Measurements from ENCODE around the gene MYO3B.

- TF ChIP-seq TAF1 (IDR thresholded peaks at IDR 0.05; ENCODE audit: low read depth) (no peak), MAX (IDR thresholded peaks at IDR 0.05) (no peak), YY1 (IDR thresholded peaks at IDR 0.05; ENCODE audit: low read depth) (no peak), RAD21 (IDR thresholded peaks at IDR 0.05; ENCODE audit: low read depth) (no peak), EP300 (IDR thresholded peaks at IDR 0.05; ENCODE audit: borderline replicate concordance) (no peak), ZBTB7A (IDR thresholded peaks at IDR 0.05; ENCODE audit: low read depth) (no peak), REST (IDR thresholded peaks at IDR 0.05; ENCODE audit: low read depth) (no peak), CREB1 (IDR thresholded peaks at IDR 0.05; ENCODE audit: low read depth) (no peak), CEBPB (IDR thresholded peaks at IDR 0.05) (no peak), TCF12 (IDR thresholded peaks at IDR 0.05; ENCODE audit: low read depth) (no peak), FOXM1 (IDR thresholded peaks at IDR 0.05; ENCODE audit: borderline replicate concordance, low read depth) (no peak), NFIC (IDR thresholded peaks at IDR 0.05) (no peak), USF1 (IDR thresholded peaks at IDR 0.05) (no peak)
Measured at GRCh38 chr2:170147576-170147975, 30.4 kb upstream of the MYO3B start.
